Measurements from ENCODE around the gene SNRPA1. TPM values are rescaled to one million over a fixed set of nuclear protein-coding genes. Genes with fewer than 3 reads are reported as not detected.

SNRPA1 gene
- total RNA-seq, 4 donors from 2014 or later, result 31.5 to 41.1 (median 37.8) TPM

DNA sequence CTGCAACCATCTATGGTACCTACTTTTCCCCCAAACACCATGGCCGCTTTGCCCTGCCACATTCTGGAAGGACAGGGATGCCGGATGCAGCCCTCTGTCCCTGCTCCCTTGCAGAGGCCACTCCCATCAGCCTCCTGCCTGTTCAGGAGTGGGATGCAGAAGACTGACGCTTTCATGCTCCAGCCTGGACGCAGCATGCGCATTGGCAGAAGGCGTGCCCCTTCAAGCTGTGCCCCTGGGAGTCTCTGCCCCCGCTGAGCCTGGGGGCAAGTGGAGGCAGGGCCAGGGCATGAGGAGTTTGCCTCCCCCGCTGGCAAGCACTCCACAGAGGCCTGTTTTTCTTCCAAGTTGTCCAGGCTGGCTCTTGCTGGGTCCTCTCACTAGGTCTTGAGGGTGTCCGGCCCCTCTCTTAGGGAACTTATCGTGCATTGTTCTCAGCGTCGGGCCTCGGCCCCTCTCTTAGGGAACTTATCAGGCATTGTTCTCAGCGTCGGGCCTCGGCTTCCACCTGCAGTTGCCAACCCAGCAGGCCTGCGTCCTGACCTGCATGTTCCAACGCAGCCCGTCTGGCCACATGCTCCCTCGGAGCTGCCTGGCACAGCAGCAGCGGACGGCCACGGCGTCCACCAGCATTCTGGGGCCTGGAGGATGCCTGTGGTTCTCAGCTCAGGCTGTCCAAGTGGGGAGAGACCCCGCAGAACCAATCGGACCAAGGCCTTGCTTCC lies 14.6 kb upstream of the SNRPA1 start:
- TF ChIP-seq CTCF (IDR thresholded peaks at IDR 0.05; ENCODE audit: low read depth), result no peak

GRCh38 chr15:101308604-101309435 lies 13.8 kb upstream of the SNRPA1 start:
- TF ChIP-seq CTCF (IDR thresholded peaks at IDR 0.05; ENCODE audit: low read depth), result no peak

GRCh38 chr15:101307897-101308603 lies 13.0 kb upstream of the SNRPA1 start:
- no peak for TF ChIP-seq CTCF (IDR thresholded peaks at IDR 0.05; ENCODE audit: low read depth)

DNA sequence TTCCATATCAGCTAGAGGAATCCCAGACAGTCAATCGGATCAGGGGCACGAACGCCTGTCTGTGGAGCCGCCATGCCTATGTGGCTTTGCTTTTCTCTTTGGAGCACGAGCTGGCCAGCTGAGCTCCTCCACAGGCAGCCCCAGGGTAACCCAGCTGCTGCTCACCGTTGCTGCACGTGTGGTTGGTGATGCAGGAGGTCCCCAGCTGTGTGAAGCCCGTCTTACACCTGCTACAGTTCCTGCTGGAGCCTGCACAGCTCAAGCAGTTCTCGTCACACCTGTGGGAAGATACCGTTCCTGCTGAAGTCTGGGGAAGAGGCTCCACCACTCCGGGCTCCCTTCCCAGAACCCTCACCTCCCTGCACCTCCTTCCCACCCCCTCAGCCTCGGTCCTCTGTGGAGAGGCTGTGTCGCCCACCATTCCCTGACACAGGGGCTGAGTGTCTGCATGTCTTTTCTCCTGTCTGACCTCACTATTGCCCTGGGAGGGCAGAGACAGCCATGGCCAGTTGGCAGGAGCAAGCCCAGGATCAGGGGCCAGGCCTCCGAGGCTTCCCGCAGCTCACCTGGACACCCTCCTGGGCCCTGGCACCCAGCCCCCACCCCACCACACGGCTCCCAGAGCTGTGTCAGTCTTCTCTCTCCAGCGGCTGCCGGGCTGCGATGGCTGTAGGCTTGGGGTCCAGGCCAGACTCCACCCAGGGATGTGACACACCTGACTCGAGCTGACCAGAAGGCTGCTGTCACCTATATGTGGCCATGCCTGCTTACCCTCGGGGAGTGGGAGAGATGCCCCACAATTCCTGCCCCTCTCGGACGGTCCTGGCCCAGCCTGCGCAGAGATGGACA lies 12.2 kb upstream of the SNRPA1 start:
- no peak for TF ChIP-seq CTCF (IDR thresholded peaks at IDR 0.05; ENCODE audit: low read depth)

DNA sequence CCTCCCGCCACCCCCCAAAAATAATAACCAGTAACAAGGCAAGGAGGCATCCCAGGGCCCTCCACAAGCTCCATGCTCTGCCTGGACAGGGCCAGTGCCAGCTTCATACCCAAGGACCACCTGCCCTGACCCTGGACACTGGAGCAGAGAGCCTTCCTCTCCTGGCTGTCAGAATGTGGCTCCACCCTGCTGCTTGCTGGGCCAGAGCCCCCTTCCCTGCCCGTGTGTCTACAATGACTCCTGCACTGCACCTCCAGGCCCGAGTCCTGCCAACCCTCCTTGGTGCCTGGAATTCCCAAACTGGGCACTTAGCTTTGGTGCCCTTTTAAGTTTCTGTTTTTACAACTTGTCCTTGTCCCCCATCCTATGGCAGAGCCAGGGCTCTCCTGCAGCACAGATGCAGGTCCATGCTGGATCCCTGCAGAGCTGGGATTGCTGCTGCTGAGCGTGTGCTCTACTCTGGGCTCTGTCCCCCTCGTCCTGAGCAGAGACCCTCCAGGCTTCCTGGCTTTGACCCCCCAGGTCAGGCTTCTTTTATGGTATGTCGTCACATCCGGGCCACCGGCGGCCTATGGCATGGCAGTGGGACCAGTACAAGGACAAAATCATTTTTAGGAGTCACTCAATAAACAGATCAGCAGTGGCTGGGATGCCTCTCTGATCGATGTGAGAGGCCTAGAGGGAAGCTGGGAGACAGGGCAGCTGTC lies 11.4 kb upstream of the SNRPA1 start:
- no peak for TF ChIP-seq CTCF (IDR thresholded peaks at IDR 0.05; ENCODE audit: low read depth)

DNA sequence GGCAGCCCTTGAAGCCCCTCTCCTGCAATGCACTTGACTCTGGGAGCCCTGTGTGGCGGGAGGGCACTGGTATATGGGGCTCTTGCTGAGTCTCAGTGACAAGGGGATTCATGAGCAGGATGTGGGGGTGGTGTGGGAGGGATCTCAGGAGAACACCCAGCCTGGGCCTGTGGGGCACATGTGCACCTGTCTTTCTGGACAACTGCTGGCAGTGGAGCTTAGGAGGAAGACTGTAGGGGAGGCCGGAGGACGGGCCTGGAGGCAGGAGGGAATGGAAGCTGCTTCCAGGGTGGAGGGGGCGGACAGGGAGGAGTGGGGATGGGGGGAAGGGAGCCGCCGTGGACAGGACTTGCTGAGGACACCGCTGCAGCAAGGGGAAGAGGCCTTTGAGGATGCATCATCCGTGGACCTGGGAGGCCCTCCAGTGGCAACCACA lies 10.8 kb upstream of the SNRPA1 start:
- no peak for TF ChIP-seq CTCF (IDR thresholded peaks at IDR 0.05; ENCODE audit: low read depth)
